ENCODE results near the gene GPR25.

DNA sequence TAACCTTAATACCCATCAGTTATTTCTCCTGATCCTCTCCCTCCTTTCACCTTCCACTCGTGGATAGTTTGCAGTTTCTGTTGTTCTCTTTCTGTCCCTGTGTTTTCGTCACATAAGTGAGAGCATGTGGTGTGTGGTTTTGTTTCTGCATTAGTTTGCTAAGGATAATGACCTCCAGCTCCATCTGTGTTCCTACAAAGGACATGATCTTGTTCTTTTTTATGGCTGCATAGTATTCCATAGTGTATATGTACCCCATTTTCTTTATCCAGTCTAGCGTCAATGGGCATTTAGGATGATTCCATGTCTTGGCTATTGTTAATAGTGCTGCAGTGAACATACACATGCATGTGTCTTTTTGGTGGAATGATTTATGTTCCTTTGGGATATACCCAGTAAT is 36.6 kb upstream of the GPR25 start:
- TF ChIP-seq EZH2 (IDR thresholded peaks at IDR 0.05; ENCODE audit: low read length), result no peak
- TF ChIP-seq, protein P1, sequence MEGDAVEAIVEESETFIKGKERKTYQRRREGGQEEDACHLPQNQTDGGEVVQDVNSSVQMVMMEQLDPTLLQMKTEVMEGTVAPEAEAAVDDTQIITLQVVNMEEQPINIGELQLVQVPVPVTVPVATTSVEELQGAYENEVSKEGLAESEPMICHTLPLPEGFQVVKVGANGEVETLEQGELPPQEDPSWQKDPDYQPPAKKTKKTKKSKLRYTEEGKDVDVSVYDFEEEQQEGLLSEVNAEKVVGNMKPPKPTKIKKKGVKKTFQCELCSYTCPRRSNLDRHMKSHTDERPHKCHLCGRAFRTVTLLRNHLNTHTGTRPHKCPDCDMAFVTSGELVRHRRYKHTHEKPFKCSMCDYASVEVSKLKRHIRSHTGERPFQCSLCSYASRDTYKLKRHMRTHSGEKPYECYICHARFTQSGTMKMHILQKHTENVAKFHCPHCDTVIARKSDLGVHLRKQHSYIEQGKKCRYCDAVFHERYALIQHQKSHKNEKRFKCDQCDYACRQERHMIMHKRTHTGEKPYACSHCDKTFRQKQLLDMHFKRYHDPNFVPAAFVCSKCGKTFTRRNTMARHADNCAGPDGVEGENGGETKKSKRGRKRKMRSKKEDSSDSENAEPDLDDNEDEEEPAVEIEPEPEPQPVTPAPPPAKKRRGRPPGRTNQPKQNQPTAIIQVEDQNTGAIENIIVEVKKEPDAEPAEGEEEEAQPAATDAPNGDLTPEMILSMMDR (optimal IDR thresholded peaks at IDR 0.05 in 1 of 3, IDR thresholded peaks at IDR 0.05 in 1 of 3, conservative IDR thresholded peaks at IDR 0.05 in 1 of 3; ENCODE audit: extremely low read depth in 1 of 3, insufficient read depth in 2 of 3, low read length in 3 of 3), result no peak

Data from keratinocyte (primary cell).